Islet precursor cell (in vitro differentiated cells): Measurements from ENCODE around the gene PGM2.

Experiments
- DNase-seq: peaks from one replicate; pipeline ENCODE4 v3.0.0-alpha.2; 2018

PGM2 gene

GRCh38 chr4:37867102-37867501 is 40.6 kb downstream of the PGM2 start:
- no peak for DNase-seq

DNA sequence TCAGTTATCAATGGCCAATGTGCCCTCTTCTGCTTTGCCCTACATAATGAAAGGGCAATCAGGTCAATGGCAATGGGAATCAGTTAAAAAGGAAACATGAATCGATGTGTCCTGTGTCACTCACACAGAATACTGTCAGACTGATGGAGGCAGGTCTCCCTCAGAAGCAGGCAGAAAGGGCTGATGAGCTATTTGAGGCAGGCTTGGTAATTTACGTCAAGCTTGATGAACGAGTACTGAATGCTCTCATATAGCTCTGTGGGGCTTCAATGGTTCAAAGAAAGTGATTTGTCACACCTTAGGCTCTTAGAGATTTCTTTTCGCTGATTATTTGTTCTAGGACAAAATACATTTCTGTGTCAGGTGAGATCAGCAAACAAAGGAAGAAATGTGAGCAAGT is 41.8 kb downstream of the PGM2 start:
- no peak for DNase-seq

DNA sequence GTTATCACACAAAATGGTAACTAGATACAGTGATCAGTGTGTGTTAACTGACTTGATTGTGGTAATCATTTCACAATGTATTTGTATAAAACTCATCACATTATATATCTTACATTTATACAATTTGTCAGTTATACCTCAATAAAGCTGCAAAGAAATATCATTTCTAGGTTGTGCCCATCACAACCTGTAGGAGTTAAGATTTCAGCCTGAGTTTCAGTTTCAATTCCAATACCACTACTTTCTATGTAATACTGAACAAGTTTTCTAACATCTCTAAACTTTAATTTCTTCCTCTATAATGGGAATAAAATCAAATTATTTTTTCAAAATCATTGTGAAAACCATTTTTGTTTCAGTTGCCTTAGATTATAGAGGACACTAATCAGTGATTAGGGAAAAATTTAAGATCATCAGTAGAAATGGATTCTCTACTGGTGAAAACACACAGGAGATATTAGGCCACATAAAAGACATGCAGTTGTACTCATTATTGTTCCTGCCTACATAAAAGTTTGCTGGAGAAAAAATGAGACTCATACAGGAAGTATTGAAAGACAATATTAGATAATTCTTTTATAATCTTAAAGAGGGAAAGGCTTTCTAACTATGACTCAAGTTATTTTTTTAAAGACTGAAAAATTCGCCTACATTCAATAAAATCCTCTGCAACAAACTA is 46.0 kb downstream of the PGM2 start:
- DNase-seq, result no peak

DNA sequence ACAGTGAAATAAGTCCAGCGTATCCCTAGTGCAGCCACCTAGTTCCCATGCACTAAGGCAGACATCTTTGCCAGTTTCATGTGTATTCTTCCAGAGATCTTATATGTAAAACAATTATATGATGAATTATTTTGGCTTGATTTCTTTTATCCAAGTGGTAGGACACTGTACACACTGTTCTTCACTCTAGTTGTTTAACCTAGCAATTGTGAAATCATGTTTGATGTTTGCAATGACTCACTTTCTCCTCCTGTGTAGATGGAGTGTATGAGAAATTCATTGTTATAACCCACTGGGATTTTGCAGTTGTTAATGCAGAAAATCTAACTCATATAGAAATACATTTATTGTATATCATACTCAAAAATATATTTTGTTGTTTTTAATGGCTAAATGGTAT is 46.9 kb downstream of the PGM2 start:
- DNase-seq, result no peak

GRCh38 chr4:37876156-37876555 is 49.7 kb downstream of the PGM2 start:
- DNase-seq, result no peak

- DNase-seq, result no peak
These were observed 52.9 kb downstream of the PGM2 start for GRCh38 chr4:37879365-37879764.

- DNase-seq, result no peak
These were observed 55.3 kb downstream of the PGM2 start for GRCh38 chr4:37881811-37882210.

- DNase-seq, result no peak
These were observed 56.3 kb downstream of the PGM2 start for GRCh38 chr4:37882665-37883296.

- DNase-seq, result no peak
These were observed 58.5 kb downstream of the PGM2 start for GRCh38 chr4:37884855-37885487.

DNA sequence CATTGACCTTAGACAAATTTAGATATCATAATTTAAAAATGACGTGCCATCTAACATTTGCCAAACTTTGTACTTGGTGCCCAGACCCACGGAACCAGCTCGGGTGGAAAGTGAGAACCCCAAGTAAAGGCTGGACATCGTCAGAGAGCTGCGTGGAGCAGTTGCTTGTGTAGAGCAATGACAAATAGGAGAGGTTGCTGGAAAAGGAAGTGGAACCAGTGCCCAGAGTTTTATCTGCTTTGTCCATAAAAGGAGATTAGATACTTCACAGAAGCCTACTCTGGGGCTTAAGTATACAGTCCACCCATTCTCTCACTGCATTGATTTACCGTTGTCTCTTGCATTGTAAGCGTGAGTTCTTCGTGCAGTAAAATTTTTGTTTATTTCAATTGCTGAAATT is 59.0 kb downstream of the PGM2 start:
- no peak for DNase-seq

DNA sequence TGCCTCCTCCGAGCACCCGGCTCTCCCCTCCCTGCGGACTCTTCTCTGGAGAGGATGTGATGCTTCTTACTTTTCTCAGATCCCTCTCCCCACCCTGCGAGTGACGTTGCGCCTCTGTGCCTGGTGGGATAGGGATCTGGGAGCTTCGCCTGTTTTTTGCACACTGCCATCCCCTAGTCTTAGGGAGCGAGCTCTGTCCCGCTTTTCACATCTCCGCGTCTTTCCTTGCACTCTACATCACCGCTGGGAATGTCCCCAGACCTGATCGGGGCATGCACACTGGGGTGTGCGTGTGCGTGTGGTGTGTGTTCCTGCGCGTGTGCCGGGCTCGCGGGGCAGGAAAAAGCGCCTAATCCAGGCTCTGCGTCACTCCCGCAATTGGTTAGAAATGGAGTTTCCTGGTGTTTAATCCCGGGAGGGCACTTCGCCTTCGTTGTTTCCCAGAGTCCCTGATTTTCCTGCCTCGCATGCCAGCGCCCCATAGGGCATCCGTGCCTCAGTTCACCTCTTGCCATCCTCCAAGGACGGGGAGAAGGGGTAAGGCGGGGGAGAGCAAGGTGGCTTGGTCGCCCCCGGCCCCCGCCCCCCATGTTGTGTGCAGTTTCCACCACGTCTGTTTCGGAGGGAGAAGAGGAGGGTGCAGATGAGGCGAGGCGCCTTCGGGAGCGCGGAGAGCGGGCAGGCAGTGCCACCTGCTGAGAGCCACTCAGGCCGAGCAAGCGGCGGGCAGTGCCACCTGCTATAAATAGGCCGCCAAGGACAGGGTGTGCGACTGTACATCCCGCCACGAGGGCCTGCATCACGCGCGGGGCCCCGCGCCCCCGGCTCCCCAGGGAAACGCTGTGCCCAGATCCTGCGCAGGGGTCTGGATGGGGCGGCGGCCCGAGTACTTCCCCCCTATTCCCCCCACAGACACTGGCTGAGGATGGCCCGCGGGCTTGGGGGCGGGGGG is 63.6 kb downstream of the PGM2 start:
- DNase-seq, result peak; percentile 56

DNA sequence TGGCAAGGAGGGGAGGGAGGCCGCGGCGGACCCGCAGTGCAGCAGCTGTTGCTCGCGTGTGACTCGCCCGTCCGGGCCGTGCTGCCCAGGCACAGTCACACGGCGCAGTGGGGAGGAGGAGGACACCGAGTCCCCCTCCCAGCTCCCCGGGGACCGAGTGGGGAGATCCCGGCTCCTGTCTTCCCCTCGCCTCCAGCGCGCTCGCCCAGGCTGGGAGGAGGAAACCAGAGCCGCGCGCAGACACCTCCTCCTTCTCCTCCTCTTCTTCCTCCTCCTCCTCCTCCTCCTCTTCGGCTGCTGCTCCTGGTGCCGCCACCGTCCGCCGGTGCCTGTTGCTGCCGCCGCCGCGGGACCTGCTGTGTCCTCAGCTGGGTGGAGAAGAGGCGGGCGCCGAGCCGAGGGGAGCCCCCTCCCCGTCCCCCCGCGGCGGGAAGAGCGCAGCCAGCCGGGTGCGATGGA is 64.3 kb downstream of the PGM2 start, which contains the start of gene TBC1D1:
Gene TBC1D1 (plus strand): TSS at position 284 of the 459 bp plus-strand sequence. CDS start 11,012 bp downstream, outside the sequence.
- DNase-seq, result peak; percentile 65

DNA sequence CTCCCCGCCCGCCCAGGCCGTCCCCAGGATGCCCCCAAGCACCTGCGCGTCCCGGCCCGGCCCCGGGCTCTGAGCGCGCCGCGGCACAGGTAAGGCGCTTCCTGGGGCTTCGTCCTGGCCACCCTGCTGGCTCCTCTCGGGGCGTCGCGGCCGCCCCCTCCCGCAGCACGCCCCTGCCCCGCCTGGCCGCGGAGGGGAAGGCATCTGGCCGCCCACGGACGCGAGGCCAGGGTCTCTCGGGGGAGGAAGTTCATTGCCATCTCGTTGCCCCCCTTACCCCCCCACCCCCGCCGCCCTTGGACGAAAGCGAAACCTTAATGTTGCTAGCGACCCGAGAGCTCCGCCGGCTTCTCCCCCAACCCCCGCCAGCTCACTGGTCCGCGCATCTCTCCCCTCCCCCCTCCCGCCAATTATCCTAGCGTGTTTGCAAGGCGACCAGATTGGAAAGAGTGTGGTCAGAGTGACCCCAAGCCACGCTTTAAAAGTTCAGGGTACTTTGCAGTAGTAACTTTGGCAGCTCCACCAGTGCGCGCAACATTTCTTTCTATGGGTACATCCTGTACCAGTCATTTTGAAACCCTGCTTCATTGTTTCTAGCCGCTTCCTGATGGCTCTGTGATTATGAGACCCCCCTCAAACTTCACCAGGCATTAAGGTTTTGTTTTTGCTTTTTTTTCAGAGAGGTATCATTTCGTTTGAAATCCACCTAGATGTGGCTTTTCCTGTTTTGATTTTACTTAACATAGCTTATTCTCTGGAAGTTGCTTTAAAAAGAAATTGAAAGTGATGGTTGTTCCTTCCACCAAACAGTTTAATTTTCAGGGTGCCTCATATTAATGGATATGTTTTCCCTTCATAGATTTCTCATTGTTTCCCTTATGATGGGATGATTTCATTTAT is 65.0 kb downstream of the PGM2 start:
- peak; percentile 61 for DNase-seq

DNA sequence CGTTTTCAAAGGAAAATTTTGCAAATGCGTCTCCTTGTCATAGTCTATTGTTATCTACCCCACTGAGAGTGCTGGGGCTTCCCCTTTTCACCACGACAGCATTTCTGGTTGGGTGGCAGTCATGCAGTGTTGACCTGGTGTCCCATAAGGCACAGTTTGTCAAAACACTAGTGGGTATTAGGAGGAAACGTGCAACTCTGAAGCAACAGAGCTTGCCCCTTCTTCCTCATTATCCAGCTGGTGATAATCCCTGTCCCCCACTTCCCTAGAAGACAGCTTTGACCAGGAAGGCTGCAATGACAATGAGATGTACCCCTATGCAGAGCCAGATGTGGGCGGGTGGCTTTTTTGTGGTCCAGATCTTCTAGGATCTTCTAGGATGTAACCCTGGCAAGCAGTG is 66.2 kb downstream of the PGM2 start:
- no peak for DNase-seq

- no peak for DNase-seq
These were observed 66.7 kb downstream of the PGM2 start for GRCh38 chr4:37893164-37893563.

- DNase-seq, result no peak
These were observed 68.8 kb downstream of the PGM2 start for GRCh38 chr4:37895271-37895670.

DNA sequence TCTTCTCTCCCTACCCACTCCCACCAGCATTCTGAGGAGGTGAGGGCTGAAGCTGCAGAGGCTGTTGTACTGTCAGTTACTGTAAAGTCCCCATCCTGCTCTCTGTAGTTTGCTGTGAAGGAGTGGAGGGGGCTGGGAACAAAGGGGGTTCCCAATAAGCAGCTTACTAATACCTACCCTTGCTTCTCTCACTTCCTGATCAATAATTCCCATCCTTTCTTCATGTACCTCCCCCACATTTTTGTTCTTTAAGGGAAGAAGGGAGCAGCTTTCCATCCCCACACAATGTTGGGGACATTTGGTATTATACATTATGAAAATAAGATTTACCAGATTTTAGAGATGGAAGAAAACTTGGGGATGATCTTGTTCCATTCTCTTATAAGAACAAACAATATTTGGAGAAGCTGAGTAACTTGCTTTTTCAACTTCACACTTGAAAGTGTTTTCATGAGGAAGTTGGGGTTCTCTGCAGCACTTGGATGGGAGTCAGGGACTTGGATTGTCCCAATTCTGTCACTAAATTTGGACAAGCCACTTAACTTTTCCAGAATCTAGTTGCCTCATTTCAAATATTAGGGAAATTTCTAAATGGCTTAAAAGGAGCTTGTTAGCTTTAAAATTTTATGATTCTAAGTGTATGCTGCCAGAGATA is 69.8 kb downstream of the PGM2 start:
- no peak for DNase-seq

DNA sequence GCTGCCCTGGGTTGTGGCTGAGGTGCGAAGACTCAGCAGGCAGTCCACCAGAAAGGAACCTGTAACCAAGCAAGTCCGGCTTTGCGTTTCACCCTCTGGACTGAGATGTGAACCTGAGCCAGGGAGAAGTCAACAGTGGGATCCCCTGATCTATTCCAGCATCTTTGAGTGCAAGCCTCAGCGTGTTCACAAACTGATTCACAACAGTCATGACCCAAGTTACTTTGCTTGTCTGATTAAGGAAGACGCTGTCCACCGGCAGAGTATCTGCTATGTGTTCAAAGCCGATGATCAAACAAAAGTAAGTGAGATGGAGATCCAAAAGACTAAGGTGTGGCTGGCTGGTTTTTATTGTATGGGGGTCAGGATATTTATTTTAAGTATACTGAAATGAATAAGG is 75.7 kb downstream of the PGM2 start:
- no peak for DNase-seq

DNA sequence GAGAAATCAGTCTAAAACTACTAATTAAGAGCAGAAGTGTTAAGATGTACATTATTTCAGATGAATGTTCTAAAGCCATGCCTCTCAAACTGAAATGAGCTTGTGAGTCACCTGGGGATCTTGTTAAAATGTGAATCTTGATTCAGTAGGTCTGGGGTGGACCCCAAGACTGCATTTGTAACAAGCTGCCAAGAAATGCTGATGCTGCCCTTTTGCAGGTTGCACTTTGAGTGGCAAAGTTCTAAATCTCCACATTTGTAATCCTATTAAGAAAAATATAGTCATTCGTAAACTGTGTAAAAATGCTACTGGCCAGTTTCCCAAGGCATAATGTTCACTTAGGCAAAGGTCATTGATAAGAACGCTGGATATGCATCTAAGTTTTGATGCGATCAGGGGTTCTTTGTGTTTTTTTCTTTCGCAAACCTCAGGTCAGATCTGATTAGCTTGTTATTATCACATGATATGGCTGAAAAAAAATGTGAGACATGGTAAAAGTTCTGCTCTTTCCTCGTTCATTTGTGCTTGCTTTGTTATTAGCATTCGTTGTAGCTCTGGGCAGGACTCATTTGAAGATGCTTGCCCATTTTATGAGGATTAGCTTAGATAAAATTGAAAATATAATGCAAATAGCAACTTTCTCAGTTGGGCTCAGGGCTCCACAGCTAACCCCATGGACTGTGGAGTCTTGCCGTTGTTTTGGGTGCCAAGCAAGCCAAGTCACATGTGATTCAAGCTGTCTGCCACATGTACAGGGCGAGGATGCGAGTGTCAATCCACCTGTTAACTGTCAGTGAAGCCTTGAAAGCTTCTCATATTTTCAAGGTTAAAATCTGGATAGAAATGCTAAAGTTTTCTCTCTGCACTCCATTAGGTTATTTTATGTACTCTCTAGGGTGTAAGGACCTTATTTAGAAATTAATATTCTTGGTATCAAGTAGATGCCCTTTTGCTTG is 76.5 kb downstream of the PGM2 start:
- no peak for DNase-seq

GRCh38 chr4:37903901-37904300 is 77.4 kb downstream of the PGM2 start:
- DNase-seq, result no peak
